Fibroblast of gingiva (primary cell): ENCODE results near the gene YJEFN3.

Source experiments
- DNase-seq: peaks from one replicate; pipeline ENCODE4 v3.0.0-alpha.2; 2011; ENCODE audit warnings: low read depth

Gene YJEFN3

DNA sequence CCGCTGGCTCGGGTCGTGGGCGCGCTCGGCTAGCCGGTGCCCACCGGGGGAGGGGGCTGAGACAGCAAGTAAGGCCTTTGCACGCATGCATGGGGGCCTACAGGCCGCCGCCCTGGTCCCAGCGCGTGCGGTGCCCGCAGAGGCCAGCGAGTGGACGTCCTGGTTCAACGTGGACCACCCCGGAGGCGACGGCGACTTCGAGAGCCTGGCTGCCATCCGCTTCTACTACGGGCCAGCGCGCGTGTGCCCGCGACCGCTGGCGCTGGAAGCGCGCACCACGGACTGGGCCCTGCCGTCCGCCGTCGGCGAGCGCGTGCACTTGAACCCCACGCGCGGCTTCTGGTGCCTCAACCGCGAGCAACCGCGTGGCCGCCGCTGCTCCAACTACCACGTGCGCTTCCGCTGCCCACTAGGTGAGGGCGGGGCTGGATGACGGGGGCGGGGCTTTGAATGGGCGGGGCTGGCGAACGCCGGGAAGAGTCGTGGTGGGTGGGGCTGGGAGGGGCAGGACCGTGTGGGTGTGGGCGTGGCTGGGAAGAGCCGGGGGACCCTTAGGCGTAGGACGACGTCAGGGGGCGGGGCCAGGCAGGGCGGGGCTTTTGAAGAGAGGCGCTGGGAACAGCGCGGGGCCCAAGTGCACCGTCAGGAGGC, 11.5 kb downstream of the YJEFN3 start:
- DNase-seq, result peak; percentile 48

- DNase-seq, result no peak
Observed at GRCh38 chr19:19540715-19541515, 12.2 kb downstream of the YJEFN3 start.

DNA sequence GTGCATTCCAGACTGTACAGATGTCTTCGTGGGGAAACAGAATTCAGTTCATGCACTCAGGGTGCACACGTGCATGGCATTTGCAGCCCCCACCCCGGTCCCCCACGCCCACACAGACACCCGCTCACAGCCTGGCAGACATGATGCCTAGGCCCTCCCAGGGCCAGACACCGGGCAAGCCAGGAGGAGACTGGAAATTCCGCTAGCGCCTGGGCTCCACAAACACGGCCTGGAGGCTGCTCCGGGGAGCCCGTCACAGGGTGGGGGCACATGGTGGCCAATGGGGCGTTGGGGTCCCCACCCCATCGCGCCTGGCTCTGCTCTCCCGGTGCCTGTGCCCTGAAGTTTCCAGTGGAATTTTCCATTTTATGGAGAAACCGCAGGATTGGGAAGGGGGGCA, 12.9 kb downstream of the YJEFN3 start:
- DNase-seq, result no peak

DNA sequence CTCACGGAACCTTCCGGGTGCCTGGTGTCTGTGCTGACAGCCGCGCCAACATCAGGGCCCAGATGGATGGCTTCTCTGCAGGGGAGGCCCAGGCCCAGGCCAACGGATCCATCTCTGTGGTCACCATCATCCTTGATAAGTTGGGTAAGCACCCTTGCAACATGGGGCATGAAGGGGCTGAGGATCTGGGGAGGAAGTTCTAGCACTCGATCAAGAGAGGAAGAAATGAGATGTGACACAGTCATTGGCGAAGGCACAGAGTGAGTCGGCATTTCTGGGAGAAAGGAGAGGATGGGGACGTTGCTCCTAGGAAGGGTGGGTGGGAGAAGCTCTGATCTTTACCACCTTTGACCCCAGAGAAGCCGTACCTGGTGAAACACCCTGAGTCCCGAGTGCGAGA, 13.8 kb downstream of the YJEFN3 start:
- no peak for DNase-seq

- DNase-seq, result no peak
Observed at GRCh38 chr19:19543101-19543500, 14.4 kb downstream of the YJEFN3 start.

DNA sequence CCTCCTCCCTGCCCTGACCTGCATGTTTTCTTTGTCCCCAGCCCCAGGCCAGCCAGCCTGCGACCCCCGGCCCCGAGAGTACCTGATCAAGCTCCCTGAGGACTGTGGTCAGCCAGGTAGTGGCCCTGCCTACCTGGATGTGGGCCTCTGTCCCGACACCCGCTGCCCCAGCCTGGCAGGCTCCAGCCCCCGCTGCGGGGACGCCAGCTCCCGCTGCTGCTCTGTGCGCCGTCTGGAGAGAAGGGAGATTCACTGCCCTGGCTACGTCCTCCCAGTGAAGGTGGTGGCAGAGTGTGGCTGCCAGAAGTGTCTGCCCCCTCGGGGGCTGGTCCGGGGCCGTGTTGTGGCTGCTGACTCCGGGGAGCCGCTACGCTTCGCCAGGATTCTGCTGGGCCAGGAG, 14.9 kb downstream of the YJEFN3 start:
- no peak for DNase-seq

GRCh38 chr19:19544257-19544953, 15.7 kb downstream of the YJEFN3 start:
- no peak for DNase-seq

DNA sequence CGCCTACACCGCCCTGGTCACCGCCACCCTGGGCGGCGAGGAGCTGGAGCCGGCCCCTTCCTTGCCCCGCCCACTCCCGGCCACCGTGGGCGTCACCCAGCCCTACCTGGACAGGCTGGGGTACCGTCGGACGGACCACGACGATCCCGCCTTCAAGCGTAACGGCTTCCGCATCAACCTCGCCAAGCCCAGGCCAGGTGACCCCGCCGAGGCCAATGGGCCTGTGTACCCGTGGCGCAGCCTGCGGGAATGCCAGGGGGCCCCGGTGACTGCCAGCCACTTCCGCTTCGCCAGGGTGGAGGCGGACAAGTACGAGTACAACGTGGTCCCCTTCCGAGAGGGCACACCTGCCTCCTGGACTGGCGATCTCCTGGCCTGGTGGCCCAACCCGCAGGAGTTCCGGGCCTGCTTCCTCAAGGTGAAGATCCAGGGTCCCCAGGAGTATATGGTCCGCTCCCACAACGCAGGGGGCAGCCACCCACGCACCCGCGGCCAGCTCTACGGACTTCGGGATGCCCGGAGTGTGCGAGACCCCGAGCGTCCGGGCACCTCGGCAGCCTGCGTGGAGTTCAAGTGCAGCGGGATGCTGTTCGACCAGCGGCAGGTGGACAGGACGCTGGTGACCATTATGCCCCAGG, 16.4 kb downstream of the YJEFN3 start:
- no peak for DNase-seq

- DNase-seq, result no peak
Observed at GRCh38 chr19:19545707-19546106, 17.0 kb downstream of the YJEFN3 start.

GRCh38 chr19:19546751-19547162, 18.0 kb downstream of the YJEFN3 start:
- no peak for DNase-seq

- DNase-seq, result no peak
Observed at GRCh38 chr19:19547674-19548336, 19.1 kb downstream of the YJEFN3 start.

DNA sequence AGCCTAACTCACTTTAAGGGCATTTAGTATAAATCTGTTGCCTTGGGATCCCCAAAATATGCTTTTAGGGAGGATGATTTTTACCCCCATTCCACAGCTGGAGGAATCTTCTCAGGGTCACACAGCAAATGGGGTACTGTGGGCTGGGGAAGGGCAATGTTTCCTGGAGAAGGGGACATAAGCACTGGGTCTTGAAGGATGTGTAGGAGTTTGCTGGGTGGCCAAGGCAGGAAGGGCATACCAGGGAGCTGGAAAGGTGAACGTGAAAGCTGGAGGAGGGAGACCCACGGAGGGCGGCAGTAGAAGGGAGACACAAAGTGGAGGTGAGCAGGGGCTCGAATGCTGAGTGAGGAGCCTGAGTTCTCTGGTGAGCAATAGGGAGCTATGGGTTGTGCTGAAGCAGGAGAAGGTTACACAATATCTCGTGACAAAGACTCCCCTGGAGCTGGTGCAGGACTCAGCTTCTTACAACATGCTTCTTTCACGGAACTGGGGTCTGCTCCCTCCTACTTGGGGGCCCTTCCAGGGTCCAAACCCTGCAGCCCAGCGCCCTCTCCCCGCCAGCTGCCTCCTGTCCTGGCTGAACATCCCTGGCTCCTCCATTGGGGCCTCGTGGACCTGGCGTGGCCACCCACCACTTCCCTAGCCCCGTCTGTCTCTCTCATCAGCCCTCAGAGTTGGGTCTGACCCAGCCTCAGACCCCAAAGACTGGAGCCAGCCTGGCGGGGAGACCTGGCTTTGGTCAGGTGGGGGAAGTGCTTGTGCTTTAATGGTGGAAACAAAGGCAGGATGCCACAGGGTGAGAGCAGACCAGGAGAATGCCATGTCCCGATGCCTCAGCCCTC, 20.4 kb downstream of the YJEFN3 start:
- no peak for DNase-seq

DNA sequence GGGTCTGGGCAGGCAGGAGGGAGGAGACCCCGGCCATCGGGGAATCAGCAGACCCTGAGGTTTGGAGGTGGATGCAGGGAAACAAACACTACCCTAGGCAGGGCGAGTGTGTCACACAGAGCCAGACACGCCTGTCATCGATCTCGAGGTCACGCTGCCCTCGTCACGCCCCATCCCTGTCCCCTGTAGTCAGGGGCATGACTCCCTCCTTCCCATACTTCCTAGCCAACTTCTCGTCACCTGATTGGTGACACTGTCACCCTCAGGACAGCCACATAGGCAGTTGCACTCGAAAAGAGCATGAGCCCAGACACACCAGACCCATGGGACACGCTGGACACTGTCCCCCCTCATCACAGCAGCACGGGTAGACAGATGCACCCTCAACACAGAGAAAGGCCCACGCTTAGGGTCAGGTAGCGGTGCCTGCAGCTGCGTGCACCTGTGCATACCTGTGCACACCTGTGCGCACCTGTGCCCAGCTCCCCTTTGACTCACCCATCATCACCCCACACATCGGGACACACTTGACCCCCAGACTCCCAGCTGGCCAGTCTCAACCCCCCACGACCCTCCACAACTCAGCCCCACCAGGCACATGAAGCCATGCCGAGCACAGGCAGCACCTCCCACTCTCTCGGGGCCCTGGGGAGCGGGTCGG, 21.2 kb downstream of the YJEFN3 start:
- DNase-seq, result no peak

- no peak for DNase-seq
Observed at GRCh38 chr19:19550485-19550929, 21.8 kb downstream of the YJEFN3 start.

DNA sequence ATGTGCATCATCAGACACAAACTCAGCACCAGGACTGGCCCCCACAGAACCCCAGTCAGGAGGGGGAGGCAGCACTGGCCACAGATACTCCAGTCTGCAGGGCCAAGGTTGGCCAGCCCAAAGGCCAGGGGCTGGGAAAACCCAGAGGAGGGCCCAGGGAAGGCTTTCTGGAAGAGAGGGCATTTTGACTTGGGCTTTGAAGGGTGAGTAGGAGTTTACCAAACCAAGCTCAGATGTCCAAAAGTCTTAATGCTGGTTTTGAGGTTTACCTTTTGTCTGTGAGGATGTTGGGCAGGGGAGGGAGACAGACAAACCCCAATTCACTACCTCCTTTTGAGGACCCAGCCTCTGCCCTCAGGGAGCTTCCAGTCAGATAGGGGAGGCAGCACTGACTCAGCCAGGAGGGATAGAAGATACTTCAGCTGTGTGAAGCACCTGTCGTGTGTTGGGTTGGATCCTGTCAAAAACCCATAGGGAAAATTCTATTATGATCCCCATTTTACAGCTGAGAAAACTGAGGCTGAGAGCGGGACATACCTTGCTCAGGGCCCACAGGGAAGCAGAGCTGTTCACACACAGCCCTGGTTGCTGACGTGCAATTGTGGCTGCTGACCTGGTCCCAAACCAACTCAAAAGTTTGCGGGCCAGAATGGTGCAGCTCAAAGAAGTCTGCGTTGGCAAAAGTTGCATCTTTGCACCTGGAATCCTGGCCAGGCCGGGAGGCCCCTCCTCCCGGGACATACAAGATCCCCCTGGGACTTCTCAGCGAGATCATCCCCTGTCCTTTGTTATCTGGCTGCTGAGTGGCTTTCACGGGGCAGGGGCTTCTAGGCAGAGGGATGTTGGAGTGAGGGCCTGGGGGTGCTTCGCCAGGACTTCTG, 22.5 kb downstream of the YJEFN3 start:
- no peak for DNase-seq

- peak; percentile 57 for DNase-seq
Observed at GRCh38 chr19:19551853-19552192, 23.1 kb downstream of the YJEFN3 start.

DNA sequence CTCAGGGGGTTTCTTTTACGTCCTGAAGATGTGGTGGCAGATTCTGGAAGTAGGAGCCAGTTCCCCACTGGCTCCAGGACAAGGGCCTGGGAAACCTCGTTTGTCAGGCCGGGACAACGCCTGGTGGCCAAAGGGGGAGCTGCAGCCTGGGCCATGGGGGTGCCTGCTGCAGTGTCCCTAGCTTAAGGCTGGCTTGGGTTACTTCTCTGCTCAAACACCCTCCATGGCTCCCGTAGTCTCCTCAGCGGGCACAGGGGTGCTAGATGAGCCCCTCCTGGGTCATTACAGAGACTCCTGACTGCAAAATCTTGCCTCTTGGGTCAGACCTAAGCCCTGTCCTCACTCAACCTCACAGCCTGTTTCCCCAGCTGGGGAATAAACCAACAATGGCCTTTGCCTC, 24.1 kb downstream of the YJEFN3 start:
- peak; percentile 41 for DNase-seq

DNA sequence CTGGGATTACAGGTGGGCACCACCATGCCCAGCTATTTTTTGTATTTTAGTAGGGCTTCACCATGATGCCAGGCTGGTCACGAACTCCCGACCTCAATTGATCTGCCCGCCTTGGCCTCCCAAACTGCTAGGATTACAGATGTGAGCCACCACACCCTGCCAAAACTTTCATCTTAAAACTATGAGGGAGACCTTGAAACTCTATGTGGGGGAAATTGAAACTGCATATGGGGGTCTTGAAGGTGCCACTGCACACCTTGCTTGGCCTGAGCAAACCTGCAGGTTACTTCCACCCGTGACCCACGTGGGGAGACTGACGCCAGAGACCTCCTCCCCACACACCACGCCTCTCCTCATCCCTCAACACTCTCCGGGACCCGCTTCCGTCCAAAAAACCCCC, 25.0 kb downstream of the YJEFN3 start:
- no peak for DNase-seq
